ENCODE results near the gene PNMA1. TPM values are rescaled to one million over a fixed set of nuclear protein-coding genes. Genes with fewer than 3 reads are reported as not detected.

PNMA1 gene
- total RNA-seq, 1 donor = 27.9 TPM

- no peak overlapping the region for H3K4me3 ChIP-seq (ENCODE audit: low read depth, low read length)
- DNase-seq (ENCODE audit: low read depth) = no peak
- TF ChIP-seq, protein P1, sequence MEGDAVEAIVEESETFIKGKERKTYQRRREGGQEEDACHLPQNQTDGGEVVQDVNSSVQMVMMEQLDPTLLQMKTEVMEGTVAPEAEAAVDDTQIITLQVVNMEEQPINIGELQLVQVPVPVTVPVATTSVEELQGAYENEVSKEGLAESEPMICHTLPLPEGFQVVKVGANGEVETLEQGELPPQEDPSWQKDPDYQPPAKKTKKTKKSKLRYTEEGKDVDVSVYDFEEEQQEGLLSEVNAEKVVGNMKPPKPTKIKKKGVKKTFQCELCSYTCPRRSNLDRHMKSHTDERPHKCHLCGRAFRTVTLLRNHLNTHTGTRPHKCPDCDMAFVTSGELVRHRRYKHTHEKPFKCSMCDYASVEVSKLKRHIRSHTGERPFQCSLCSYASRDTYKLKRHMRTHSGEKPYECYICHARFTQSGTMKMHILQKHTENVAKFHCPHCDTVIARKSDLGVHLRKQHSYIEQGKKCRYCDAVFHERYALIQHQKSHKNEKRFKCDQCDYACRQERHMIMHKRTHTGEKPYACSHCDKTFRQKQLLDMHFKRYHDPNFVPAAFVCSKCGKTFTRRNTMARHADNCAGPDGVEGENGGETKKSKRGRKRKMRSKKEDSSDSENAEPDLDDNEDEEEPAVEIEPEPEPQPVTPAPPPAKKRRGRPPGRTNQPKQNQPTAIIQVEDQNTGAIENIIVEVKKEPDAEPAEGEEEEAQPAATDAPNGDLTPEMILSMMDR (IDR thresholded peaks at IDR 0.05; ENCODE audit: insufficient read depth, low read length) = no peak
Measured at GRCh38 chr14:73731111-73731510, 16.9 kb upstream of the PNMA1 start.

GRCh38 chr14:73729556-73730265 is 15.5 kb upstream of the PNMA1 start:
- TF ChIP-seq, protein P1 (IDR thresholded peaks at IDR 0.05; ENCODE audit: insufficient read depth, low read length) = no peak
- DNase-seq (ENCODE audit: low read depth) = no peak
- H3K4me3 ChIP-seq (ENCODE audit: low read depth, low read length) = no peak overlapping the region

DNA sequence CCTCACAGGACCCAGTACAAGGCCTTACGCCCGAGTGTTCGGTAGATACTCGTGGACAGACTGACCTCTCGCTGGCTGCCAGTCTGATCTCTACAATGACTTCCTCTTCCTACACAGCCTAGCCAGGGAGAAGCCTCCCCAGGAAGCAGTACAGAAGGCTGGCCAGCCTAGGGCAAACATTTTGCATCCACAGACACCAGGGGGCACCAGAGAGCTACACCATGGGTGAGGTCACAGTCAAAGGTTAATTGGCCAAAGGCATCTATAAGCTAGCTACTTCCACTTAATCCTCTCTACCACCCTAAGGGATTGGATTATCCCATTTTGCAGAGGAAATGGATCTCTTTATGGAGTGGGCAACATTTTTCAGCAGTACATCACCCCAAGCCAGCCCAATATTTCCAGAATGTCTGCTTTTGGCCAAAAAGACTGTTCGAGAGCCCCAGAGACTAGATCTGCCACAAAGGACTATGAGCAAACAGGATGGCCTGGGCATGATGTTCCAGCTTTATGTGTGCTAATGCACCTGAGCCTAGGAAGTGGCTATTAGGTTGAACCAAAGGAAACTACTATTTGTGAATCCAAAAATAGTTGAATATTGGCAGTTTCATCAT is 14.6 kb upstream of the PNMA1 start:
- TF ChIP-seq, protein P1 (IDR thresholded peaks at IDR 0.05; ENCODE audit: insufficient read depth, low read length) = peak; percentile 95
- no peak overlapping the region for H3K4me3 ChIP-seq (ENCODE audit: low read depth, low read length)
- peak; percentile 82 for DNase-seq (ENCODE audit: low read depth)

DNA sequence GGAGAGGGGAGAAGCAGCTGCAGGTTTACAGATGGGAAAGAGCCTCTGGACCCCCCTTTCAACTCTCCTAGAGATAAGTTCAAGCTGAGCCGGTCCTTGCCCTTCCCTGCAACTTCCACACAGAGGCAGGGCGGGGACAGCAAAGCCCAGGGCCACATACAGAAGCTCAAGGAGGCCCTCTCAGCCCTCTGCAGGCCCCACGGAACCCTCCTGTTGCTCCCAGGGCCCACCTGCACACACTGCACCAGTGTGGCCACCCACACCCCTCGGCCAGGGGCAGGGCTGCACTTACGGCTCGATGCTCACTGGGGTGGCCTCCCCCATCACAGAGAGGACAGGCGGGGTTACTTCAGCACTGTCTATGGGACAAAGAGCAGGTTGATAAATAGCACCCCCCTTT is 13.0 kb upstream of the PNMA1 start:
- DNase-seq (ENCODE audit: low read depth) = no peak
- H3K4me3 ChIP-seq (ENCODE audit: low read depth, low read length) = no peak overlapping the region
- TF ChIP-seq, protein P1 (IDR thresholded peaks at IDR 0.05; ENCODE audit: insufficient read depth, low read length) = no peak

GRCh38 chr14:73726025-73726961 is 12.1 kb upstream of the PNMA1 start:
- TF ChIP-seq, protein P1 (IDR thresholded peaks at IDR 0.05; ENCODE audit: insufficient read depth, low read length) = no peak
- no peak overlapping the region for H3K4me3 ChIP-seq (ENCODE audit: low read depth, low read length)
- peak; percentile 33 for DNase-seq (ENCODE audit: low read depth)

DNA sequence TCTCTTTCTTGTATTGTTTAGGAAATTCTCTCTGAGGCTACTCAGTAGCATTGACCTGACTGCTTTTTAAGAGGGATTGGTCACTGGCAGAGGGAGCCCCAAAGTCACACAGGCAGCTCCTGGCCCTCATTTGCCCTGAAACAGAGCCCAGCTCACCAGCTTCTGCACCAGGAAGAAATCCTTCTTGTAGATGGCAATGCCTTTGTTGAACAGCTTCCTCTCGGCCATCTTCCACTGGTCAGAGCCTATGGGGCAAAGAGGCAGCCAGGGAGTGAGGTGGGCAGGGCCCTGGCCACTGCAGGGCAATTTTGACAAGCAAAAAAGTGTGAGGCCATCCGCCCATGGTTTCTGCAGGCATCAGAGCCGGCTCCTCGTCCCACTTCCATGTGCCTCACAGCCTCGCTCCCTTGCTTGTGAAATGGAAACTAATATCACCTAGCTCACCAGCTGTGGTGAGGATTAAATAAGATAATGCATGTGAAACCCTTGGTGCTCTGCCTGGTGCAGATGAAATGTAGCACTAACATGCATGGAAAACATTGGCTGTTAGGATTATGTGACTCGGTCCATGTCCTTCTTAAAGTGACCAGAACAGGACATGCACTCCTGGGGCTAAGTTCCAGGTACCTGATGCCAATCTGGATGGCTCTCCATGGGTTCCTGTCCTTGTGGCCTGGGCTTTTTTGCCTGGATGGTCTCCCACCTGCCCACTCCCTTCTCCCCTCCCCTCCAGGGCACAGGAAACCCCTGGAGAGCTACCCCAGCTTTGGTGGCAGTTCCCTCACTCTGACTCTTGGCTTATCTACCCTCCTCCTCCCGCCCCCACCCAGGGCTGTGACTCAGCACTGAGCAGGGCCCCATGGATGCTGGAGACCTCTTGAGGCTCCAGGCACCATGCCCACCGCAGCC is 11.2 kb upstream of the PNMA1 start:
- TF ChIP-seq, protein P1 (IDR thresholded peaks at IDR 0.05; ENCODE audit: insufficient read depth, low read length) = no peak
- peak; percentile 55 for DNase-seq (ENCODE audit: low read depth)
- no peak overlapping the region for H3K4me3 ChIP-seq (ENCODE audit: low read depth, low read length)

All from fibroblast of the aortic adventitia (primary cell).